Activated CD8-positive, alpha-beta T cell treated with anti-CD3 and anti-CD28 coated beads for 36 hours (primary cell): ENCODE data around the gene PLK1. TPM values are rescaled to one million over a fixed set of nuclear protein-coding genes. Genes with fewer than 3 reads are reported as not detected.

ENCODE experiments used
- ATAC-seq: fragments of 200-7000 bp; cut with Tn5 transposase; one replicate; pipeline ENCODE4 v1.10.0; 2021; ENCODE audit warnings: mild to moderate bottlenecking, moderate library complexity
- CTCF ChIA-PET: fragments of 350-600 bp; sonication (Branson Sonifier 250); formaldehyde crosslinking; loops from one replicate; lab custom pipeline; 2021; ENCODE audit warnings: antibody characterized with exemption; lab: Charles Lee
- POLR2A ChIA-PET: fragments of 350-600 bp; sonication (Branson Sonifier 250); formaldehyde crosslinking; loops from one replicate; lab custom pipeline; 2021; ENCODE audit warnings: antibody characterized with exemption; lab: Charles Lee
- DNase-seq: peaks from one replicate; pipeline ENCODE4 v3.0.0-alpha.2; 2020
- H3K27ac Mint-ChIP-seq: one replicate; pipeline ENCODE4 v1.8.0; 2021; ENCODE audit warnings: mild to moderate bottlenecking, mixed read lengths
- H3K27me3 Mint-ChIP-seq: one replicate; pipeline ENCODE4 v1.8.0; 2021; ENCODE audit warnings: mixed read lengths
- H3K36me3 Mint-ChIP-seq: one replicate; pipeline ENCODE4 v1.8.0; 2021; ENCODE audit warnings: low read depth, mixed read lengths
- H3K4me1 Mint-ChIP-seq: one replicate; pipeline ENCODE4 v1.8.0; 2021; ENCODE audit warnings: low read depth, mixed read lengths
- H3K4me3 Mint-ChIP-seq: one replicate; pipeline ENCODE4 v1.8.0; 2021; ENCODE audit warnings: mild to moderate bottlenecking, moderate library complexity, mixed read lengths
- H3K9me3 Mint-ChIP-seq: one replicate; pipeline ENCODE4 v1.8.0; 2021; ENCODE audit warnings: mixed read lengths
- intact Hi-C: fragments of 100-400 bp; cut with micrococcal nuclease; formaldehyde crosslinking; loops from one replicate; pipeline ENCODE4 v1.10.0; 2022
- total RNA-seq, 2 experiments: library from RNA; stranded (reverse); gene quantifications; one replicate each; pipeline ENCODE4 v1.2.3, GENCODE V29; 2021
- TF ChIP-seq, protein P1 (sequence below): fragments of 200-600 bp; IDR thresholded peaks from one replicate; pipeline ENCODE4 v1.8.0; 2022; ENCODE audit warnings: antibody characterized with exemption, mild to moderate bottlenecking

The PLK1 gene
- total RNA-seq, 2 experiments from 2014 or later, result 85.8 to 87.9 TPM

DNA sequence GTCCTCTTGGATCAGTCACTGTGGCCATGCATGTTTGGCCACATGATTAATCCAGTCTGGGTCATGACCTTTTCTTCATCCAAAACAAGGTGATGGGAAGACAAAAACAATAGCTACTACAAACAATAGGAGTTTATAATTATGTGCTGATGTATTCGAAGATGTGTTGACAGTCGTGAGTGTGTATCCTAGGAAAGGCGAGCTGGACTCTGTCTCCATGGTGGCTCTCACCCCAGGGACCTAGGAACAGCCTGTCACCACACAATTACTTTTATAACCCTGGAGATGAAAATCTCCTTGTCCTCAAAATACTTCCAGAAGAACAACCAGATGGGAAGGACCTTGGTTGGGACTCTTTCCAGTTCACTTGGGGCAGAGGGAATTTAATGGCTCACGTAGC lies 9.8 kb upstream of the PLK1 start:
- peaks cover 19% of the 10 kb centered on the region for H3K4me1 Mint-ChIP-seq
- intact Hi-C loops, result no loop called here
- H3K27ac Mint-ChIP-seq, result no peak overlapping the region
- DNase-seq, result no peak
- CTCF ChIA-PET, result interaction anchor here (1.1 kb wide), 1 partner anchor 26 kb away, joined by 3 read pairs; no protein-coding TSS in a partner anchor
- H3K9me3 Mint-ChIP-seq, result no peaks in the 10 kb centered on the region
- H3K27me3 Mint-ChIP-seq, result no peaks in the 10 kb centered on the region
- TF ChIP-seq, protein P1, sequence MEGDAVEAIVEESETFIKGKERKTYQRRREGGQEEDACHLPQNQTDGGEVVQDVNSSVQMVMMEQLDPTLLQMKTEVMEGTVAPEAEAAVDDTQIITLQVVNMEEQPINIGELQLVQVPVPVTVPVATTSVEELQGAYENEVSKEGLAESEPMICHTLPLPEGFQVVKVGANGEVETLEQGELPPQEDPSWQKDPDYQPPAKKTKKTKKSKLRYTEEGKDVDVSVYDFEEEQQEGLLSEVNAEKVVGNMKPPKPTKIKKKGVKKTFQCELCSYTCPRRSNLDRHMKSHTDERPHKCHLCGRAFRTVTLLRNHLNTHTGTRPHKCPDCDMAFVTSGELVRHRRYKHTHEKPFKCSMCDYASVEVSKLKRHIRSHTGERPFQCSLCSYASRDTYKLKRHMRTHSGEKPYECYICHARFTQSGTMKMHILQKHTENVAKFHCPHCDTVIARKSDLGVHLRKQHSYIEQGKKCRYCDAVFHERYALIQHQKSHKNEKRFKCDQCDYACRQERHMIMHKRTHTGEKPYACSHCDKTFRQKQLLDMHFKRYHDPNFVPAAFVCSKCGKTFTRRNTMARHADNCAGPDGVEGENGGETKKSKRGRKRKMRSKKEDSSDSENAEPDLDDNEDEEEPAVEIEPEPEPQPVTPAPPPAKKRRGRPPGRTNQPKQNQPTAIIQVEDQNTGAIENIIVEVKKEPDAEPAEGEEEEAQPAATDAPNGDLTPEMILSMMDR, result no peak
- POLR2A ChIA-PET, result interaction anchor here (0.6 to 3.2 kb wide), 2 partner anchors 10 to 33 kb away, joined by 3 to 19 read pairs; partner anchors contain the start of gene PLK1
- ATAC-seq, result no peak
- H3K4me3 Mint-ChIP-seq, result no peak overlapping the region
- peaks cover 58% of the 10 kb centered on the region for H3K36me3 Mint-ChIP-seq

DNA sequence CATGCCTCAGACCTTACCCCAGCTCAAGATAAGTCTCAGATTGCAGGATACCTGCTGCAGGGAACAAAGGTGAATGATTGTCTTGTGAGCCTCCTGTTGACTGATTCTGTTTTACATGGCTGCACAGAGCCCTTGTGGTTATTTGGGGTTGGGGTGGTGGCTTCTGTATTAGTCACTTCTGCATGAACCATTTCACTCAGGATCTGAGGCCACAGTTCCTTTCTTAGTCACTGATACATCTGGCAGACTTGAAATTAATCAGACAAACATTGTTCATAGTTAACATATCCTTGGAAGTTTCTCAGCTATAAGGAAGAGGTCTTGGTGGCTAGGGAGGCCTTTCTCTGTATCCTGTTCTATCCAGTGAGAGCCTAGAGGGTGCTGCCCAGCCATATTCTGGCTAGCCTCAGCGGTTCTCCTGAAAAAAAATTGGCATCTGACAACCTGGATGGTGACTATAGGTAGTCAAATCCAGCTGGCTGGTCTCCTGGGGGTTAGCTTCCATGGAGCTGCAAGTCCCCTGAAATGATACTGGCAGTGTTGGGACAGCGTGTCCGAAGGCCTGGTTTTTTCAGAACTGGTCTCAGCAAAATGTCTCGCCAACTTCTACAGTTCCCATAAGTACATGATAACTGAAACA lies 8.4 kb upstream of the PLK1 start:
- no peaks in the 10 kb centered on the region for H3K27me3 Mint-ChIP-seq
- ChIA-PET CTCF (interaction anchor here (0.7 to 1.2 kb wide), 3 partner anchors 10 to 133 kb away, joined by 3 read pairs; partner anchors contain the start of gene PALB2), POLR2A (interaction anchor here (0.6 to 3.2 kb wide), 3 partner anchors 8 to 710 kb away, joined by 3 to 19 read pairs (median 3); partner anchors contain the start of gene PLK1)
- TF ChIP-seq, protein P1, result no peak
- intact Hi-C loops, result no loop called here
- ATAC-seq (peak; percentile 98), DNase-seq (peak; percentile 83)
- no peak overlapping the region for H3K27ac Mint-ChIP-seq
- H3K9me3 Mint-ChIP-seq, result no peaks in the 10 kb centered on the region
- H3K36me3 Mint-ChIP-seq, result peaks cover 50% of the 10 kb centered on the region
- H3K4me3 Mint-ChIP-seq, result no peak overlapping the region
- peaks cover 19% of the 10 kb centered on the region for H3K4me1 Mint-ChIP-seq

DNA sequence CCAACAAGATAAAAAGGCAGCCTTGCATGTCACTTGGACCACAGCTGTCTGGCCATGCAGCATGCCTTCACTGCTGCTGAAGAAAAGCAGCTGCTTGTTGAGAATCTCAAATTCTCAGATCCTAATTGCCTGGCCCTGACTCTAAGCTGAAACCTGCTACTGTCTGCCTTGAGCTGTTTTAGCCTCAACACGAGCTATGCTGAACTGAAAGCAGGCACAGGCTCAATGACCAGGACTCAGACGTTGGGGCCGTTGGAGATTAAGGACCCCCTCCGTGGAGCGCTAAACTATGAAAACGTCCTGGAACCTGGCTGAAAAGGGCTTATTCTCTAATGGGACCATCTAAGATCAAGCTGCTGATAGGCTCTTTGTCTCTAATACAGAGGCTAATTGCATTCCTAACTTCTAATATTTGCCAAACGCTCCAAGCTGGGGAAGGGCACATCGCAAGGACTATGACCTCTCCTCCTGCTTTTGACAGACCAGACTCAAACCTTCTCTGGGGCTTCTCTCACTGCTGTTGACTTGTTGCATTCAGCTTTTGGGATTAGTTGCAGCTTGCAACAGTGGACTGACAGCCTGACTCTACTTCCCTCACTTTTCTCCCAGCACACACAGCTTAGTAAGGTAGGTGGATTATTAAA lies 4.6 kb upstream of the PLK1 start:
- intact Hi-C loops, result no loop called here
- H3K4me3 Mint-ChIP-seq, result no peak overlapping the region
- no peaks in the 10 kb centered on the region for H3K27me3 Mint-ChIP-seq
- ChIA-PET CTCF (no interaction called here), POLR2A (no interaction called here)
- DNase-seq, result no peak
- no peak overlapping the region for H3K27ac Mint-ChIP-seq
- peaks cover 29% of the 10 kb centered on the region for H3K36me3 Mint-ChIP-seq
- no peaks in the 10 kb centered on the region for H3K9me3 Mint-ChIP-seq
- no peak for ATAC-seq
- H3K4me1 Mint-ChIP-seq, result peaks cover 20% of the 10 kb centered on the region
- TF ChIP-seq, protein P1, result no peak

DNA sequence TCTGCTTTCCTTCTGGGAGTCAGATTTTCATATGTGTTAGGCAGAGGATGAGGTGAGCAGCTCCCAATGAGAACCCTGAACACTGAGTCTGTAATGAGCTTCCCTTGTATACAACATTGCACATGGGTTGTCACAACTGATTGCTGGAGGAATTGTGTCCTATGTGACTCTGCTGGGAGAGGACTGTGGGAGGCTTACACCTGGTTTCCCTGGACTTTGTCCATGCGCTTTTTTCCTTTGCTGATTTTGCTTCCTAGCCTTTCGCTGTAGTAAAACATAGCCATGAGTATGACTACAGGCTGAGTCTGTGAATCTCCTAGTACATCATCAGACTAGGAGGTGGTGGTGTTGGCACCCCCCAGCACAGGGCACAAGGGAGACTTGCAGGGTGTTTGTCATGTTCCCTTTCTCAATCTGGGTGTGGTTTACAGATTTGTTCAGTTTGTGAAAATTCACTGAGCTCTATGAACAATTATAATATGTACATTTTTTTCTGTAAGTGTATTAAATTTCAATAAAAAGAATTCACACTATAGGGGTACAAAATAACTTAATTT lies 1.7 kb upstream of the PLK1 start:
- Mint-ChIP-seq H3K4me3 (no peak overlapping the region), H3K9me3 (no peaks in the 10 kb centered on the region), H3K27me3 (no peaks in the 10 kb centered on the region), H3K27ac (no peak overlapping the region), H3K4me1 (peaks cover 12% of the 10 kb centered on the region), H3K36me3 (peaks cover 35% of the 10 kb centered on the region)
- CTCF ChIA-PET, result interaction anchor here (1.4 to 1.7 kb wide), 3 partner anchors 33 to 81 kb away, joined by 4 to 5 read pairs (median 5); partner anchors contain the start of gene NDUFAB1
- TF ChIP-seq, protein P1, result no peak
- POLR2A ChIA-PET, result interaction anchor here (0.9 to 3.7 kb wide), 3 partner anchors 7 to 119 kb away, joined by 3 to 19 read pairs (median 4); no protein-coding TSS in a partner anchor
- no peak for ATAC-seq
- DNase-seq, result no peak
- intact Hi-C loops, result no loop called here
